Liver (tissue), 9 donors: Measurements from ENCODE around the gene TFDP2. TPM values are rescaled to one million over a fixed set of nuclear protein-coding genes. Genes with fewer than 3 reads are reported as not detected.

Experiments
- DNase-seq: peaks from one replicate; pipeline ENCODE4 v3.0.0-alpha.2; 2017; ENCODE audit warnings: low spot score
- H3K27ac ChIP-seq, 2 donors: one replicate each; pipeline ENCODE4 v1.7.0; 2013; ENCODE audit warnings: inconsistent platforms in 2 of 2, low read length in 2 of 2, control low read depth in 1 of 2, low read depth in 1 of 2, mild to moderate bottlenecking in 1 of 2
- H3K27me3 ChIP-seq, 4 donors: one replicate each; pipeline versions ENCODE4 v1.6.1 to v1.7.0; 2013; ENCODE audit warnings: low read length in 3 of 4, inconsistent platforms in 1 of 4, mild to moderate bottlenecking in 1 of 4, moderate library complexity in 1 of 4; ENCODE audit not compliant: control insufficient read depth in 4 of 4, insufficient read depth in 4 of 4
- H3K36me3 ChIP-seq, 4 donors: one replicate each; pipeline versions ENCODE4 v1.6.1 to v1.7.0; 2013; ENCODE audit warnings: low read length in 3 of 4, mild to moderate bottlenecking in 3 of 4, low read depth in 1 of 4, moderate library complexity in 1 of 4; ENCODE audit not compliant: control insufficient read depth in 4 of 4, insufficient read depth in 3 of 4
- H3K4me1 ChIP-seq, 4 donors: one replicate each; pipeline versions ENCODE4 v1.6.1 to v1.7.0; 2013; ENCODE audit warnings: low read length in 3 of 4, mild to moderate bottlenecking in 3 of 4, moderate library complexity in 1 of 4; ENCODE audit not compliant: control insufficient read depth in 4 of 4, insufficient read depth in 4 of 4
- H3K4me3 ChIP-seq, 3 donors: one replicate each; pipeline versions ENCODE4 v1.6.1 to v1.7.0; 2013; ENCODE audit warnings: low read length in 3 of 3, control low read depth in 1 of 3, low read depth in 1 of 3, mild to moderate bottlenecking in 1 of 3
- H3K9ac ChIP-seq, 2 donors: one replicate each; pipeline ENCODE4 v1.7.0; 2013; ENCODE audit warnings: low read length in 2 of 2, mild to moderate bottlenecking in 2 of 2, moderate library complexity in 2 of 2, control low read depth in 1 of 2, low read depth in 1 of 2
- H3K9me3 ChIP-seq, 4 donors: one replicate each; pipeline versions ENCODE4 v1.6.1 to v1.7.0; 2013; ENCODE audit warnings: low read length in 3 of 4; ENCODE audit not compliant: control insufficient read depth in 4 of 4
- EGR1 ChIP-seq, 2 donors: IDR thresholded peaks; 2 replicates each; pipeline ENCODE4 v1.6.1; 2016 to 2018; ENCODE audit warnings: antibody characterized with exemption in 2 of 2, low read depth in 2 of 2
- FOXA1 ChIP-seq: IDR thresholded peaks from 2 replicates; pipeline ENCODE4 v1.6.1; 2016; ENCODE audit warnings: antibody characterized with exemption
- FOXA2 ChIP-seq: IDR thresholded peaks from 2 replicates; pipeline ENCODE4 v1.6.1; 2016; ENCODE audit warnings: antibody characterized with exemption
- GABPA ChIP-seq, 2 donors: IDR thresholded peaks in 1 of 2; conservative IDR thresholded peaks in 1 of 2; 2 replicates each; pipeline ENCODE4 v1.6.1; 2016; ENCODE audit warnings: antibody characterized with exemption in 2 of 2, mild to moderate bottlenecking in 1 of 2, moderate library complexity in 1 of 2
- HNF4A ChIP-seq, 2 donors: conservative IDR thresholded peaks; 2 replicates each; pipeline ENCODE4 v1.6.1; 2016; ENCODE audit warnings: antibody characterized with exemption in 2 of 2, mild to moderate bottlenecking in 2 of 2
- HNF4G ChIP-seq: IDR thresholded peaks from 2 replicates; pipeline ENCODE4 v1.6.1; 2016; ENCODE audit warnings: antibody characterized with exemption
- JUND ChIP-seq, 2 donors: IDR thresholded peaks; 2 replicates each; pipeline ENCODE4 v1.6.1; 2016; ENCODE audit warnings: antibody characterized with exemption in 2 of 2
- NR2F2 ChIP-seq: IDR thresholded peaks from 2 replicates; pipeline ENCODE4 v1.6.1; 2016; ENCODE audit warnings: antibody characterized with exemption
- RAD21 ChIP-seq, 2 donors: IDR thresholded peaks; 2 replicates each; pipeline ENCODE4 v1.6.1; 2016; ENCODE audit warnings: antibody characterized with exemption in 2 of 2, mild to moderate bottlenecking in 2 of 2
- RXRA ChIP-seq, 2 donors: IDR thresholded peaks; 2 replicates each; pipeline ENCODE4 v1.6.1; 2017 to 2018; ENCODE audit warnings: antibody characterized with exemption in 2 of 2, mild to moderate bottlenecking in 1 of 2
- SP1 ChIP-seq: IDR thresholded peaks from 2 replicates; pipeline ENCODE4 v1.6.1; 2018; ENCODE audit warnings: antibody characterized with exemption, mild to moderate bottlenecking
- TAF1 ChIP-seq: conservative IDR thresholded peaks from 2 replicates; pipeline ENCODE4 v1.6.1; 2016; ENCODE audit warnings: antibody characterized with exemption, mild to moderate bottlenecking
- YY1 ChIP-seq: IDR thresholded peaks from 2 replicates; pipeline ENCODE4 v1.6.1; 2016; ENCODE audit warnings: antibody characterized with exemption, mild to moderate bottlenecking
- WGBS: extraction: QIAGEN DNeasy Blood & Tissue Kit; methylation state at CpG from one replicate; pipeline ENCODE4 v1.1.7; 2013; 5-methylcytosine and 5-hydroxymethylcytosine counted together
- polyA plus RNA-seq, 2 donors: library from polyadenylated mRNA; stranded (reverse) in 1 of 2; unstranded in 1 of 2; fragments of 200-250 nt in 1 of 2; fragments of >200 nt in 1 of 2; fragmentation: Nextera tagmentation in 1 of 2; extraction: Ambion mirVana in 1 of 2; gene quantifications; one replicate each; pipeline versions ENCODE4 v1.2.1 to v1.2.3, GENCODE V29; 2013 to 2015
- total RNA-seq, 2 donors: library from RNA; depleted of rRNA; stranded (reverse); fragments of >200 nt; gene quantifications; one replicate each; pipeline ENCODE4 v1.2.3, GENCODE V29; 2014
- TF ChIP-seq, protein P1 (sequence below): fragments of 150-350 bp; IDR thresholded peaks from 2 replicates; pipeline ENCODE4 v1.5.1; 2017; ENCODE audit warnings: improper control_type of control experiment, low read depth, low read length; ENCODE audit not compliant: missing input control
- TF ChIP-seq, protein P2 (sequence below): IDR thresholded peaks from 2 replicates; pipeline ENCODE4 v1.6.1; 2016; ENCODE audit warnings: antibody characterized with exemption
- TF ChIP-seq, protein P3 (sequence below): IDR thresholded peaks from 2 replicates; pipeline ENCODE4 v1.6.1; 2016; ENCODE audit warnings: antibody characterized with exemption
- TF ChIP-seq, protein P4 (sequence below): IDR thresholded peaks from 2 replicates; pipeline ENCODE4 v1.6.1; 2016; ENCODE audit warnings: antibody characterized with exemption
- TF ChIP-seq, protein P5 (sequence below): IDR thresholded peaks from 2 replicates; pipeline ENCODE4 v1.6.1; 2016; ENCODE audit warnings: antibody characterized with exemption, mild to moderate bottlenecking
- donor health status: healthy.
- donor health status: healthy.
- donor health status: healthy.
- donor health status: healthy.
- donor health status: healthy.

The TFDP2 gene
- total and polyA plus RNA-seq, 4 donors = 8.0 to 52.0 (median 29.7) TPM

DNA sequence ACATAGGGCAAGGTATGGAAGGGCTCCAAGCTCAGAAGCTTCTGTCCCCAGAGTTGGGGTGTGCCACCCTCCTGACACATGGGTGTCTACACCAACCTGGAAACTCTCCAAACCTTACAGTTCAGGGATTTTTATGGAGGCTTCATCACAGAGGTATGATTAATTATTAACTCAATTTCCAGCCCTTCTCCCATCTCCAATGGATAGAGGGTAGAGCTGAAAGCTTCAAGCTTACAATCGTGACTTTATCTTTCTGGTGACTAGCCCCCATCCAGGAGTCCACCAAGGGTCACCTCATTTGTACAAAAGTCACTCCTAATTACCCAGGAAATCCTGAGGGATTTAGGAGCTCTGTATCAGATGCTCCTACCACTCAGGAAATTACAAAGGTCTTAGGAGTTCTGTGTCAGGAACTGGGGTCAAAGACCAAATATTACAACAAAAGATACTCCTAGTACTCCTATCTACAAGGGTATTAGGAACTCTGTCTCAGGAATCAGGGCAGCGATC lies 62.7 kb downstream of the TFDP2 start:
- no peak overlapping the region for H3K9ac ChIP-seq
- no peak overlapping the region for H3K4me3 ChIP-seq
- peaks cover 0 to 3% (median 0%) of the 10 kb centered on the region in 4 donors for H3K36me3 ChIP-seq
- peaks cover 0 to 2% (median 0%) of the 10 kb centered on the region in 4 donors for H3K4me1 ChIP-seq
- no peak overlapping the region for H3K27ac ChIP-seq
- no peak for DNase-seq
- WGBS = 56% methylated on average over 2 of the region's 2 CpGs
- TF ChIP-seq, protein P1, sequence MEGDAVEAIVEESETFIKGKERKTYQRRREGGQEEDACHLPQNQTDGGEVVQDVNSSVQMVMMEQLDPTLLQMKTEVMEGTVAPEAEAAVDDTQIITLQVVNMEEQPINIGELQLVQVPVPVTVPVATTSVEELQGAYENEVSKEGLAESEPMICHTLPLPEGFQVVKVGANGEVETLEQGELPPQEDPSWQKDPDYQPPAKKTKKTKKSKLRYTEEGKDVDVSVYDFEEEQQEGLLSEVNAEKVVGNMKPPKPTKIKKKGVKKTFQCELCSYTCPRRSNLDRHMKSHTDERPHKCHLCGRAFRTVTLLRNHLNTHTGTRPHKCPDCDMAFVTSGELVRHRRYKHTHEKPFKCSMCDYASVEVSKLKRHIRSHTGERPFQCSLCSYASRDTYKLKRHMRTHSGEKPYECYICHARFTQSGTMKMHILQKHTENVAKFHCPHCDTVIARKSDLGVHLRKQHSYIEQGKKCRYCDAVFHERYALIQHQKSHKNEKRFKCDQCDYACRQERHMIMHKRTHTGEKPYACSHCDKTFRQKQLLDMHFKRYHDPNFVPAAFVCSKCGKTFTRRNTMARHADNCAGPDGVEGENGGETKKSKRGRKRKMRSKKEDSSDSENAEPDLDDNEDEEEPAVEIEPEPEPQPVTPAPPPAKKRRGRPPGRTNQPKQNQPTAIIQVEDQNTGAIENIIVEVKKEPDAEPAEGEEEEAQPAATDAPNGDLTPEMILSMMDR = no peak
- no peak for TF ChIP-seq JUND (IDR thresholded peaks at IDR 0.05)
- TF ChIP-seq NR2F2 = no peak
- no peak for TF ChIP-seq HNF4G
- TF ChIP-seq YY1 = no peak
- TF ChIP-seq RXRA (IDR thresholded peaks at IDR 0.05) = no peak
- TF ChIP-seq, protein P2, sequence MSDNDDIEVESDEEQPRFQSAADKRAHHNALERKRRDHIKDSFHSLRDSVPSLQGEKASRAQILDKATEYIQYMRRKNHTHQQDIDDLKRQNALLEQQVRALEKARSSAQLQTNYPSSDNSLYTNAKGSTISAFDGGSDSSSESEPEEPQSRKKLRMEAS = no peak
- TF ChIP-seq GABPA (IDR thresholded peaks at IDR 0.05 in 1 of 2, conservative IDR thresholded peaks at IDR 0.05 in 1 of 2) = no peak
- no peaks in the 10 kb centered on the region for H3K9me3 ChIP-seq
- H3K27me3 ChIP-seq = no peaks in the 10 kb centered on the region

DNA sequence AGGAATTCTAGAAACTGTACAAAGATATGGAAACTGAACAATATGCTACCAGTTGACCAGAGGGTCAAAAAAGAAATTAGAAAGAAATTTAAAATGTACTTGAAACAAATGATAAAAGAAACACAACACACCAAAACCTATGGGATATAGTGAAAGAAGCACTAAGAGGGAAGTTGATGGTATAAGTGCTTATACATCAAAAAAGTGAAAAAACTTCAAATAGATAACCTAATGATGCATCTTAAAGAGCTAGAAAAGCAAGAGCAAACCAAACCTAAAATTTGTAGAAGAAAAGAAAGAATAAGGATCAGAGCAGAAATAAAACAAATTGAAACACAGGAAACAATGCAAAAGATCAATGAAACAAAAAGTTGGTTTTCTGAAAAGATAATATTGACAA lies 68.2 kb downstream of the TFDP2 start:
- no peak overlapping the region for H3K4me3 ChIP-seq
- H3K9me3 ChIP-seq = no peaks in the 10 kb centered on the region
- H3K36me3 ChIP-seq = no peaks in the 10 kb centered on the region
- TF ChIP-seq, protein P2 = no peak
- TF ChIP-seq, protein P3, sequence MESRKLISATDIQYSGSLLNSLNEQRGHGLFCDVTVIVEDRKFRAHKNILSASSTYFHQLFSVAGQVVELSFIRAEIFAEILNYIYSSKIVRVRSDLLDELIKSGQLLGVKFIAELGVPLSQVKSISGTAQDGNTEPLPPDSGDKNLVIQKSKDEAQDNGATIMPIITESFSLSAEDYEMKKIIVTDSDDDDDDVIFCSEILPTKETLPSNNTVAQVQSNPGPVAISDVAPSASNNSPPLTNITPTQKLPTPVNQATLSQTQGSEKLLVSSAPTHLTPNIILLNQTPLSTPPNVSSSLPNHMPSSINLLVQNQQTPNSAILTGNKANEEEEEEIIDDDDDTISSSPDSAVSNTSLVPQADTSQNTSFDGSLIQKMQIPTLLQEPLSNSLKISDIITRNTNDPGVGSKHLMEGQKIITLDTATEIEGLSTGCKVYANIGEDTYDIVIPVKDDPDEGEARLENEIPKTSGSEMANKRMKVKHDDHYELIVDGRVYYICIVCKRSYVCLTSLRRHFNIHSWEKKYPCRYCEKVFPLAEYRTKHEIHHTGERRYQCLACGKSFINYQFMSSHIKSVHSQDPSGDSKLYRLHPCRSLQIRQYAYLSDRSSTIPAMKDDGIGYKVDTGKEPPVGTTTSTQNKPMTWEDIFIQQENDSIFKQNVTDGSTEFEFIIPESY = no peak
- TF ChIP-seq FOXA1 (no peak), TAF1 (no peak), RAD21 (IDR thresholded peaks at IDR 0.05) (no peak), RXRA (IDR thresholded peaks at IDR 0.05) (no peak), FOXA2 (no peak), NR2F2 (no peak), JUND (IDR thresholded peaks at IDR 0.05) (no peak), HNF4A (conservative IDR thresholded peaks at IDR 0.05) (no peak), GABPA (IDR thresholded peaks at IDR 0.05 in 1 of 2, conservative IDR thresholded peaks at IDR 0.05 in 1 of 2) (no peak), SP1 (no peak), HNF4G (no peak), EGR1 (IDR thresholded peaks at IDR 0.05; ENCODE audit: low read depth in 2 of 2) (no peak)
- TF ChIP-seq, protein P4, sequence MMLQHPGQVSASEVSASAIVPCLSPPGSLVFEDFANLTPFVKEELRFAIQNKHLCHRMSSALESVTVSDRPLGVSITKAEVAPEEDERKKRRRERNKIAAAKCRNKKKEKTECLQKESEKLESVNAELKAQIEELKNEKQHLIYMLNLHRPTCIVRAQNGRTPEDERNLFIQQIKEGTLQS = no peak
- TF ChIP-seq, protein P5, sequence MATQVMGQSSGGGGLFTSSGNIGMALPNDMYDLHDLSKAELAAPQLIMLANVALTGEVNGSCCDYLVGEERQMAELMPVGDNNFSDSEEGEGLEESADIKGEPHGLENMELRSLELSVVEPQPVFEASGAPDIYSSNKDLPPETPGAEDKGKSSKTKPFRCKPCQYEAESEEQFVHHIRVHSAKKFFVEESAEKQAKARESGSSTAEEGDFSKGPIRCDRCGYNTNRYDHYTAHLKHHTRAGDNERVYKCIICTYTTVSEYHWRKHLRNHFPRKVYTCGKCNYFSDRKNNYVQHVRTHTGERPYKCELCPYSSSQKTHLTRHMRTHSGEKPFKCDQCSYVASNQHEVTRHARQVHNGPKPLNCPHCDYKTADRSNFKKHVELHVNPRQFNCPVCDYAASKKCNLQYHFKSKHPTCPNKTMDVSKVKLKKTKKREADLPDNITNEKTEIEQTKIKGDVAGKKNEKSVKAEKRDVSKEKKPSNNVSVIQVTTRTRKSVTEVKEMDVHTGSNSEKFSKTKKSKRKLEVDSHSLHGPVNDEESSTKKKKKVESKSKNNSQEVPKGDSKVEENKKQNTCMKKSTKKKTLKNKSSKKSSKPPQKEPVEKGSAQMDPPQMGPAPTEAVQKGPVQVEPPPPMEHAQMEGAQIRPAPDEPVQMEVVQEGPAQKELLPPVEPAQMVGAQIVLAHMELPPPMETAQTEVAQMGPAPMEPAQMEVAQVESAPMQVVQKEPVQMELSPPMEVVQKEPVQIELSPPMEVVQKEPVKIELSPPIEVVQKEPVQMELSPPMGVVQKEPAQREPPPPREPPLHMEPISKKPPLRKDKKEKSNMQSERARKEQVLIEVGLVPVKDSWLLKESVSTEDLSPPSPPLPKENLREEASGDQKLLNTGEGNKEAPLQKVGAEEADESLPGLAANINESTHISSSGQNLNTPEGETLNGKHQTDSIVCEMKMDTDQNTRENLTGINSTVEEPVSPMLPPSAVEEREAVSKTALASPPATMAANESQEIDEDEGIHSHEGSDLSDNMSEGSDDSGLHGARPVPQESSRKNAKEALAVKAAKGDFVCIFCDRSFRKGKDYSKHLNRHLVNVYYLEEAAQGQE = no peak
- TF ChIP-seq, protein P1 = no peak
- no peak overlapping the region for H3K27ac ChIP-seq
- no peaks in the 10 kb centered on the region for H3K27me3 ChIP-seq
- no peak overlapping the region for H3K9ac ChIP-seq
- DNase-seq = no peak
- H3K4me1 ChIP-seq = no peaks in the 10 kb centered on the region
